ENCODE measurements around the gene SH2D7.

GRCh38 chr15:78061963-78062427, 30.4 kb upstream of the SH2D7 start:
- TF ChIP-seq CTCF (IDR thresholded peaks at IDR 0.05): no peak
- no peak for TF ChIP-seq REST (IDR thresholded peaks at IDR 0.05; ENCODE audit: insufficient read depth in 1 of 2, low read depth in 2 of 2, low read length in 1 of 2)

Data from Panc1 (cell line).